Activated T-cell treated with anti-CD3 and anti-CD28 coated beads, Interleukin-2, amount 50 U/mL, for 48 hours (primary cell): Measurements from ENCODE around the gene CCDC197.

Experiments used
- DNase-seq, 2 experiments: peaks; one replicate each; pipeline ENCODE4 v3.0.0-alpha.2; 2020

The CCDC197 gene

GRCh38 chr14:93961620-93962019 is 35.5 kb upstream of the CCDC197 start:
- DNase-seq: peak in 1 of 2 experiments; percentile 49

- DNase-seq: peak; percentile 70 to 71
Observed at GRCh38 chr14:93962701-93963601, 34.1 kb upstream of the CCDC197 start.

GRCh38 chr14:93963692-93964091 is 33.4 kb upstream of the CCDC197 start:
- DNase-seq: peak; percentile 33 to 44

DNA sequence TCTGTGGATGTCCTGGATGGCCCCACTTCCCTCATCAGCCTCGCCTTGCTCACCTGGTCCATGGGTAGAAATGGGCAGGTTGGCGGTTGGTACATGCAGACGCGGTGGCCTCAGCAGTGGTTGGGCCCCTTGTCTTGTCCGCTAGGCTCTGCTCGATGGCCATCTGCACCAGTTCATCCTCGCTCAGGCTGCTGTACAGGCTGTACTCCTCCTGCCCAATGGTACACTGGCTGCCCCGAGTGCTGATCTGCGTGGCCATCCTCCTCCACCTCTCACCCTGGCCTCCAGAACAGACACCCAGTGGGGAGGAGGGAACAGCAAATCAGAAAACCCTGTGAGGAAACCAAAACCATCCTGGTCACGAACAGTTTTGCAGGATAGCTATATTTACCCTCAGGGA is 32.8 kb upstream of the CCDC197 start:
- DNase-seq: no peak

DNA sequence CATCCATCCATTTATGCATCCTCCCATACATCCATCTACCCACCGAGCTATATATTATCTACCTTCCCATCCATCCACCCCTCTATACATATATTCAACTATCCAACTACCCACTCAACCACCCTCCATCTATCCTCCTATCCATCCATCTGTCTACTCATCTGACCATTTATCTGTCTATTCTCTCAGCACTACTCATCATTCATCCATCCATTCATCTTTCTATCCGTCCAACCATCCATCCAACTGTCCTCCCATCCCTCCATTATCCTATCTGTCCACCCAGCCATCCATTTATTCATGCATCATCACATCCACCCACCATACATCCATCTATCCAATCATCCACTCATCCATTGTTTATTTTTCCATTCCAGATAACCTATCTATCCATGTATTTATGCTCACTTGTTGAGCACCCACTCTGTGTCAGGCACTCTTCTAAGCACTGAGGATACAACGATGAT is 32.2 kb upstream of the CCDC197 start:
- DNase-seq: no peak

- DNase-seq: no peak
Observed at GRCh38 chr14:93965287-93965821, 31.7 kb upstream of the CCDC197 start.

DNA sequence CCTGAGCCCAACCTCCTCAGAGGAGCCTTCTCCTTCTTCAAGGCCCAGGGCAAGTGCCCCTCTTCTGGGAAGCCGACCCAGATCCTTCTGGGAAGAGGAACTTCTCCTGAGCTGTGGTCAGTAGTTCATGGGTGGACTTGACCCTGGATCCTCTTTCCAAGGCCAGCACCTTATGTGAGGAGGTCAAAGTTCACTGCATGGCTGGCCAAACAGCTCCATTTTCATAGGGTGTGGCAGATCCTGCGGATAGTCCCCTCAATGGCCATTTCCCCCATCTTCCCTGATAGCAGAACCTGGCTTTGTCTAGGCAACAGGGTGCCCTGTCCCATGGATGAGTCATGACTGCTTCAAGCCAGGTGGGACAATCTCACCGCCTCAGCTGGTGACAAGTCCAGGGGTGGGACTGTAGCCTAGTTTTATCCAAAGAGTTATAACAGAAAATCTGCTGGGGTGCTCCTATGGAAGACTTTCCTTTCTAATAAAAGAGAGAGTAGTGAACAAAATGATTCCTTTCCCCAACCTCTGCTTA is 31.1 kb upstream of the CCDC197 start:
- no peak for DNase-seq

- DNase-seq: no peak
Observed at GRCh38 chr14:93967637-93968250, 29.4 kb upstream of the CCDC197 start.

GRCh38 chr14:93969082-93969828 is 27.8 kb upstream of the CCDC197 start:
- no peak for DNase-seq

- DNase-seq: peak; percentile 78 to 79
Observed at GRCh38 chr14:93970585-93970964, 26.5 kb upstream of the CCDC197 start.

DNA sequence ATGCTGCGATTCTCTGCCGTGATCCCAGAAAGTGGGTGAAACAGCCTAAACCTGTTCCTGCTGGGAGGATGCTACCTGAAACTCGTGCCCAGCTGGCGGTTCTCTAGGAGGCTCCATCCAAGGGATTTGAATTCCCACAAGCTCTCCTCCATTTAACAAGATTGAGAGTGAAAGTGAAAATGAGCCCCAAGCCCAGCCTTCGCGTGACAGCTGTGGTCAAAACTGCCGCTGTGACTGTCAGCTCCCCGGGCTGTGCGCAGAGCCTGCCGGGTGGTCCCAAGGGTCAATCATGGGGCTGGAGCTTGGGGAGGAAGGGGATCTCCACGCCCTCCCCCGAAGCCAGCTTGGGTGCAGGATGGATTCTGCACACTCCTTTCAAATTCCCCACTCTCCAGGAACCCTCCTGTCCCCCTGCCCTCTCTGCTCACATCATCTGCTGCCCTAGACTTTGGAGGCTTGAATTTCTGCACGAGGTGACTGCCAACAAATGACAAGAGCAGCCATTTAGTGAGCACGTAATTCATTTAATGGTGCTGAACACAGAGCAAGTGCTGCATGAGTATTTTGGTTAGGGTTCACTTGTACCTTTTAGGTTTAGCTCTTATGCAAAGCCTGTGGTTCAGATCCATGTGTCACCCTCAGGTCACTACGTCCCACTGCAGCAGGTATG is 26.0 kb upstream of the CCDC197 start:
- peak; percentile 79 to 80 for DNase-seq

DNA sequence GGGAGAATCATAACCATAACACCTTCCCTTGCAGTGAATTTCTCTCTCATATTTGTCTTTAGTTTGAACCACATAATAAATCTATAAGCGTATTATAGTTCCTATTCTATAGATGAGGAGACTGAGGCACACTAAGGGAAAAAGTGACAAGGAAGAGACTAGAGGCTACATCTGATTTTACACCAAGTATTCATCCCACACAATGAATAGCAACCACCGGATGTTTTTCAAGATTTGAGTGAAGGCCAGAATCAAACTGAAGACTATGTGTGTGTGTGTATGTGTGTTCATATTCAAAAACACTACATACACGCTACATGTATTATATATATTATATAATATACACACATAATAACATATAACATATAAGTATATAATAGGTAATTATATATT is 25.5 kb upstream of the CCDC197 start:
- DNase-seq: no peak

DNA sequence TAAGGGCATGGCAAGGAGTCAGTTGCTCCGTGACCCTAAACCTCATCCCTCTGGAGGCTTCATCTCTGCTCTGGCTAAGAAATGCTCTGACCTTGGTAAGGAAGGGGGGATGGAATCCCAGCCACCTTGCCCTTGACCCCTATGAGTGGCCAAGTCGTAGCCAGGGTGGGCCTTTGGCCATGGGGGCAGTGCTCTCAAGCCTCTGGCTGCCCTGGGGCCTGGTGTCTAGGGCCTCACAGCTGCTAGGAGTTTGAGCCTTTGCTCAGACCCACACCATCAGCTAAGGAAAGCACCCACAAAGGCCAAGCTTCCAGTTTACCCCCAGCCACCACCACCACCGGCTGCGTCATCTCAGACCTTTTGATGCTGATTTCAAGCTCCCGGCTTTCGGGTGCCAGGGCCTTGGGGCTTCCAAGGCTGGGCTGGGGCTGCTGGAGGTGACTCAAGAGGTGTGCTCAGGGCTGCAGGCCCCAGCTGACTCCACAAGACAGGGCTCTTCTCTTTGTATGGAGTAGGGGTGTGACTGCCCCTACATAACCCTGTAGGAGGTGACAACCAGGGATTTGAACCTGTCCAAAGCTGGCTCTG is 24.4 kb upstream of the CCDC197 start:
- peak; percentile 60 to 61 for DNase-seq

GRCh38 chr14:93973607-93974006 is 23.5 kb upstream of the CCDC197 start:
- no peak for DNase-seq

- DNase-seq: no peak
Observed at GRCh38 chr14:93974299-93974698, 22.8 kb upstream of the CCDC197 start.

DNA sequence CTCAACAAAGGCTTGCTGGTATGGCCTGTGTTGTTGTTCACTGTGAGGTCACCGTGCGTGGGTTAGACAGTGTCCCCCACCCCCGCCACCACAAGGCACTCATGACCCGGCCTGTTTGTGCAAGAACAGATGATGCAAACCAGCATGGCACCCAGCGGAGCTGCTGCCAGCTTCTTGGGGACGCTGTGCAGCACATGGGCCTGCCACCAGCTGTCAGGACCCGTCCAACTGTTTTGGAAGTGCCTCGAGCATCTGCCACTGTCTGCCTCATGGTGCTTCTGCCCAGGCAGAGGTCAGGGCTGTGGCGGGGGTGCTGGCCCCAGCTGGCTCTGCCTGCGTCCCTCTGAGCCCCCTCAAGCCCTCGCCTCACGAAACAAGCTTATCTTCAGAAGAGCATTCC is 22.3 kb upstream of the CCDC197 start:
- no peak for DNase-seq

DNA sequence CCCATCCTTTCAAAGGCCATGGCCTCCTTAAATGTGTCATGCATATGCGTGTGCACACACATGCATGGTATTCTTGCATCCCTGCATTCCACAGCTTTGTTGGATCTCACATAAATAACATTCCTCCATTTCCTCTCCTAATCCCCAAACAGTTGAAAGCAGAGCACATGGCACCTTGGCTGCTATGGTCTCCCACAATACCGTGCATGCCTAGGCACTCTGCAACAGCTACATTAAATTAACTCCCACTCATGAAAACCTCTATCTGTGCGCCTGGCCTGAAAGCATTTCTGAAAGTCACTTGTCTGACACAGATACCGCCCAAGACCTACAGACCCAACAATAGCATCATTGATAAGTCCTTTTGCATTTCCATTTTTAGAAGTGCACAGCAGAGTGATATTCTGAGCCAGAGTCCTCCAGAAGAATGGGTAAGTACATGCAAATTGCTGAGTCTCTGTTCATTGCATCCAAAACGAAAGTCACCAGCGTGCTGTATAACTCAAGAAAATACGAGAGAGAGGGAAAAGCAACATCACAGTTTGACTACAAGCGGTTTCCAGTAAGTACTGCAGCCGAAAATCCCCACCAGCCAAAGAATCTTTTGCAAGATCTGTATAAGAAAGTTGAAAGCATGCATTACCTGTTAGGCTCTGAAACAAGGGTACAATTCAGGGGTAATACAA is 21.2 kb upstream of the CCDC197 start:
- DNase-seq: peak in 1 of 2 experiments; percentile 40

DNA sequence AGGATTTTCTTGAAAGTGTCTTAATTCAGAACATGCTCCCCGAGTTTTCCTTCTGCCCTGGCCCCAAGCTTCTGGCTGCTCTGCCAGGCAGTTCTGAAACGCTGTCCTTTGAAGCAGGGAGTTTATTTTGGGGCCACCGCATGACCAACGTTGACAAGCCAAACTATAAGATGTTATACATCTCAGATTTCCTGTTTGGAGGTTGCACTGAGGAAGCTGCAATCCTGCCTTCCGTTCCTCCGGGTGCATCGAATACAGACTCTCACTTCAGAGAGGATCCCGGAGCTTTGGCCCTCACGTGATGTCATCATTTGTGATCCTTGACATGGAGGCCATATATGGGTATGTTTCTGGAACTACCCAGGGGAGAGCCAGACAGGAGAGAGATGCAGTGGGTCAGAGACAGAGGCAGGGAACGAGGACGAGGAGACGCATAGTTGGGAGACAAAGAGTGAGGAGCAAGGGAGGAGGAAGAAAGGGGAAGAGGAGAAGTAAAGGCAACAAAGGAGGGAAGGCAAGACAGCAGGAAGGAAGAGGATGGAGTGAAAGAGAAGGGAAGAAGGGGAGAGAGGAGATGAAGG is 20.5 kb upstream of the CCDC197 start, which contains the start of gene ASB2:
ASB2 (minus strand) TSS at position 94 of the 581 bp plus-strand sequence. CDS start 12,031 bp downstream, outside the sequence.
- peak; percentile 63 to 64 for DNase-seq

GRCh38 chr14:93977171-93977570 is 19.9 kb upstream of the CCDC197 start:
- peak in 1 of 2 experiments; percentile 33 for DNase-seq

DNA sequence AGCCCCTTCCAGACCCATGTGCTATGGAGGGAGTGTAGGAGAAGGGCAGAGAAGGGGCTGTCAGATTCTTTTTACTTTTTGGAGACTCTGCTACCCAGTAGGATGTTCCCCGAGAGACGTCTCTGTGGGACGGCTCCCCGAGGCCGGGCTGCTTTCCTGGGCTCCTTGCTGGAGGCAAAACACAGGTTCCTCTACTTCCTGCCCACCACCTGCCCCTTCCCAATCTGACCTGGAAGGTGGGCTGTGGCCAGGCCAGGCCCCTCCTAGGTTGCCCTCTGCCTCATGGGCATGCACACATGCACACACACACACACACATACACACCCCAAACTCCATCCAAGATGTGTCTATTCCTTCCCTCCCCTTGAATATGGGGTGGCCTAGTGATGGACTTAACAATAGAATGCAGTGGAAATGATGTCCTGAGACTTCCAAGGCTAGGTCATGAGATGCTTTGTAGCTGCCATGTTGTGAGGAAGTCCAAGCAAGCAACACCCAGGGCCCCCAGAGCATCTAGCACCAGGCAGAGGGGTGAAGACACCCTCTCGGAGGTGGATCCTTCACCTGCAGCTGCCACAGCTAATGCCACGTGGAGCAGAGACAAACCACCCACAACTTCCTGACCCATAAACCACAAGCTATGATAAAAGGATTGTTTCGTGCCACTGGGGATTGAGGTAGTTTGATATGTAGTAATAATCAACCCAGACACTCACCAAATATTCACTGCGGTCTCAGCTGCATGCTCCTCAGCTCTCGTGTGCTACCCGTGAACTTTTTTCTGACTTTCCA is 19.1 kb upstream of the CCDC197 start:
- DNase-seq: peak; percentile 79 to 83
